Effector CD8-positive, alpha-beta T cell (primary cell): ENCODE results near the gene RXYLT1.
A peak's percentile ranks its signal among the peaks of the same experiment; 100 is the strongest.

Experiments
- DNase-seq: peaks from one replicate; lab custom pipeline; 2025; lab: John Stamatoyannopoulos, UW

The RXYLT1 gene

DNA sequence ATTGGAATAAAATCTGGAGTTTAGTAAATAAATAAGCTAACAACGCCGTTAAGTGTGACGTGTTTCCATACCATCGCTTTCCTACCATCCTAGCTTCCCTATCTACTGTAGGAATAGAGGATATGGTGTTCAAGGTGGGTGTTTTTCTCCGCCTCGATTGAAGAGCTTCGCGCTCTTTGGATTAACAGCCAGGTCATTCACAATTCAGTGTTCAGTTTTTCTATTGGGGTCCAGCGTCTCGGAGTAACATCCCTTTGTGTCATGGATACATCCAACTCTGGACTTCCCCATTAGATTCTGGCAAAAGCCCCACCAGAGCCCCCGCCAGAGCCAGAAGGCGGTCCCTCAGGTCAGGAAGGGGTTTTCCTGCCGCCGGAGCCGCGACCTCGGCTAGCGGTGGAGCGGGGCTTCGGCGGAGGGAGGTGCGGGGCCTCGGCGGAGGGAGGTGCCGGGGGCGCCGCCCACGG is 63.6 kb downstream of the RXYLT1 start:
- no peak for DNase-seq

DNA sequence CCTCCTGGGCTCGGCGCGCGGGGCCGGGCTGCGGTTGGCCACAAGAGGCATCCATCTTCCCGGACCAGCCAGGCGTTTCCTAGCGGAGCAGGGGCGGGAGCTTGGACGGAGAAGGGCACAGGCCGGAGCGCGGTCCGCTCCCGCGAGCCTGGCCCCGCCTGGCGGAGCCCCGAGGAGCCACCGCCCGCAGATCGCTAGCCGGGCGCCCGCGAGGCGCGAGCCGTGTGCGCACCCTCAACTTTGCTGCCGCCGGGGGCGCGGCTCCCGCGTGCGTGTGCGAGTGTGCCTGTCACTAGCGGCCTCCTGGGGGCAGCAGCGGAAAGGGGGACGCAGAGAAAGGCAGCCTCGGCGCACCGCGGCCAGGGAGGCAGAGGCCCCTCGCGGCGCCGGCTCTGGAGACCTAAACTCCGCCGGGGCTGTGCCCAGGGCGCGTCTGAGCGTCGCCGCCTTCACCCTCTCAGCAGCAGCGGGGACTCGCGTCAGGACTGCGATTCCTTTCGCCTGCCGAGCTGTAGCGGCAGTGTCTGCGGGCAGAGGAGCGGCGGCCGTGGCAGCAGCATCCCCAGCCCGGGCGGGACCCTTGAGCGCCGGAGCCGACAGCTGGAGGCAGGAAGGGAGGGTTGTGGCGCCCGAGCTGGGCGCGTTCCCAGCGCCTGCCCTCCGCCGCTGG is 64.1 kb downstream of the RXYLT1 start:
- peak; percentile 57 for DNase-seq

DNA sequence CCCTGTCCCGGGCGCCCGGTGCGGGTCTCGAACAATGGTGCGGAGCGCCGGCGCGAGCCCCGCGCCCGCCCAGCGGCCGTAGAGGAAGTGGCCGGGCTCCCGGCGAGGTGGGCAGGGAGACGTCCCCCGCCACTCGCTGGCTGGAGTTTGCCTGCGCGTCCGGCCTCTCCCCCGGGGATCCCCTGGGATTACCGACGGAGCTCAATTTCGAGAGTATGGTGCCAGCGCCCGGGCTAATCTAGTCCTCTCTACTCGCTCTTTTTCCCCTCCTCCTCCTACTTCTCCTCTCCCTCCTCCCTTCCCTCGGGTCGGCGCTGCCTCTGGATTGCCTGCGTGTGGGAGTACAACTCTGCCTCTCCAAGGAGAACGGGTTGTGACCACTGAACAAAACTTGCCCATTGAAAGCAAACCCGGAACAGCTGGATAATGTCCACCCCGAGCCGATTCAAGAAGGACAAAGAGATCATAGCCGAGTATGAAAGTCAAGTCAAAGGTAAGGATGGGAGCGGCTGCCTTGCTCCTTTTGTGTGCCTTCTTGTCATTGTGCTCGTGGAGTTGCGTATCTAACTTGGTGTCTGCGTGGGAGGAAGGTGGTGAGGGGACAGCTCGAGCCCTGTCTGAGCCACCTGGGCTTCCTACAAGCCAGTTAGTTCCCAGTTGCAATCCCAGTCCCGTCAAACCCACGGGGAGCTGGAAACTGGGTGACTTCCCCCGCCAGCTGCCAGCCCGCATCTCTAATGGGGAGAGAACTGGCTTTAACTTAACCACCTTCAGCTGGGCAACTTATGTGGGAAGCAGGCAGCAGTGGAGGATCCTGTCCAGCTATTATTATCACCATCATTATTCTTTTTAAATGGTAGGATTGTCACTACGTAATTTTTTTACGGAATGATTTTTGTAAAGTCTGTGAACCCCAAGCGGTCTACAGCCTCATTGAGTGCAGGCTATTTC is 65.0 kb downstream of the RXYLT1 start, which contains the start of gene SRGAP1:
Gene SRGAP1 (plus strand): TSS at position 310 of the 951 bp plus-strand sequence. CDS start 117 bp downstream, at position 427.
- DNase-seq: no peak

DNA sequence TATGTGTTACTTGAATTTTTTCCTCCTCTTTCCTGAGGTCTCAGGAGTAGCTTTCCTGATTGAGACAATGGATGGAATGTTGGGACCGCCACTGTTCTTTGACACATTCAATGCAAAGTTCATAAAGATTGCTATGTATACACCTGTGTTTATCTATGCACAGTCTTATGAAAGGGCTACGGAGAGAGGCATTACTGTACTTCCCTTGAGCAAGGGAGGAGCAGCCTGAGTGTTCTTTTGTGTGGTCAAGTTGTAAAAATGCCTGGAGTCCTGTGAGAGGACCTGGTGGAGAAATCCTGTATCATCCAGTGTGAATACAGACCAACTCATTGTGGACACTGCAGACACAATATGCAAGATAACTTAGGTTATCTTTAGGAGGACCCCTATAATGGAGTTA is 66.0 kb downstream of the RXYLT1 start:
- no peak for DNase-seq

DNA sequence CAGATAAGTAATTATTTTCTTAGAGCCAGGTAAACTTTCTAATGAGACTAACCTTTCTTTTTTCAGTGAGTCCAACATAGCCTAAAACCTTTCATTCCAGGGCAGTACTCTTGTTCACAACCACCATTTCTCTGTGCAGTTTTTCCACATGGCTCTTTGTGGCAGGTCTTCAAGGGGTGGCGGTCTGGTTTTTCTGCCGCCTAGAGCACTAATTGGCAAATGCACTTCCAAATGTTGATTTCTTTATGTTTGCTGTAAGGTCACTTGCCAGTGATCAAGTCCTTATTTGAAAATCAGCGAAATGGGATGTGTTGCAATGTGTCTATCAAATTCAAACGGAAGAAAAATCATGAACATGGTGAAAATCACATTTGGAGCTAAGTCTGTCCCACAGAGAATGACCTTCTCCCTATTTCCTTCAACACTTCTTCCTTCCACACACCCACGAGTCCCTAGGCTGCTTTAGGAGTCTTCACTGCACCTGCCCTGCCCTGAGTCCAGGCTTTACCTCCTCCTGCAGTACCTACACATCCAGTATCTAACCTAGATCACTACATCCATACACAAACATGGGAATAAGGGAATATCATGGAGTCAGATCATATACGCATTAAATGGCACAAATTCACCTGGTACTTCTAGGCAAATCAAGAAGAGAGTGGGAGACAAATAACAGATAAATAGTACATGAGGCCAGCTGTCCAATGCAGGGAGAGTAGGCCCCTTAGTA is 66.7 kb downstream of the RXYLT1 start:
- DNase-seq: no peak

DNA sequence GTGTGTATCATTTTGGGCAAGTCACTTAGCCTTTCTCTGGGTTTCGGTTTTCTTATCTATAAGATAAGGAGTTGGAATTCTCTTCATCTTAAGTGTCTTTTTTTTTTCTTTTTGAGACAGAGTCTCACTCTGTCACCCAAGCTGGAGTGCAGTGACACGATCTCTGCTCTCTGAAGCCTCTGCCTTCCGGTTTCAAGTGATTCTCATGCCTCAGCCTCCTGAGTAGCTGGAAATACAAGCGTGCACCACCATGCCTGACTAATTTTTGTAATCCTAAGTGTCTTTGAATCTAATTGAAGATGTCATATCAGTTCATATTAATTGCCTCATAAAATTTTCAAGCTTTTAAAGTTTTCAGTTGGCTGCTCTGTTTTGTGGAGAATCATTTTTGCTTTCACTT is 68.7 kb downstream of the RXYLT1 start:
- no peak for DNase-seq

DNA sequence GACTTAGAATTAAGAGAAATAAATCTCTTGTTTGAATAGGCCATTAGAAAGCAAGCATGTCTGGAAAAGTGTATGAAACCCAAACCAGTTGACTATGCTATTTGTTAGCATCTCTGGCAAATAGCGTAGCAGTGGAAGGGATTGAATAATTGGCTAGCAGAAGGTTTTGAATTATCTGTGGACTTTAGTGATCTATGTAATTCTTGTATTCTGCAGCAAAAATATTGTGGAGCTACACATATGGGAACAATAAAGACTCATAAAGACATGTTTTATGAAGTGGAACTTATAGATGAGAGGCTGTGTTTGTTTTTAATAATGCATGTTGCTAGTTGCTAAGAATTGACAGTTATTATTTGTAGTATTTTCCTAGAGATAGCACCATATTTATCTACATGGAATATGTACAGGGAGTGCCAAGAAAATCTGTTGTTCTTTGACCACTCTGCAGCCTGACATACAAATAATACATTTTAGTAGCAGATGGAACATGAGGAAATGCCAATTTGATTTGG is 69.5 kb downstream of the RXYLT1 start:
- no peak for DNase-seq

DNA sequence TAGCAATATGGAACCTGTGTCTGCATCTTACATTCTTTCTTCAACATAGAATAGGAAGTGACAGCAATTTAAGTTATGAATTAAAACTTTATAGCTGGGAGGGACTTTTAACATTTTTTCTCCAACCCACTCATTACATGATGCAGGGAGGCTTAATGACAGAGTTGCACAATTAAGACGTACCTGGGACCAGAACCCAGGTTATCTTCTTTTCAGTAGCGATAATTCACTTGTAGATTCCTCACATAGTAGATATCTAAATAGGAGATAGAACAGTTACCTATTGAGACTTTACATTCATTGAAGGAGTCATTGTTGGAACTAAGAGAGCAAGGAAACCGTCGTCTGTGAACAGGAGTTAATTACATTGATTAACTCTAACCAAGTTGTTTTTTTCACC is 69.9 kb downstream of the RXYLT1 start:
- DNase-seq: no peak

DNA sequence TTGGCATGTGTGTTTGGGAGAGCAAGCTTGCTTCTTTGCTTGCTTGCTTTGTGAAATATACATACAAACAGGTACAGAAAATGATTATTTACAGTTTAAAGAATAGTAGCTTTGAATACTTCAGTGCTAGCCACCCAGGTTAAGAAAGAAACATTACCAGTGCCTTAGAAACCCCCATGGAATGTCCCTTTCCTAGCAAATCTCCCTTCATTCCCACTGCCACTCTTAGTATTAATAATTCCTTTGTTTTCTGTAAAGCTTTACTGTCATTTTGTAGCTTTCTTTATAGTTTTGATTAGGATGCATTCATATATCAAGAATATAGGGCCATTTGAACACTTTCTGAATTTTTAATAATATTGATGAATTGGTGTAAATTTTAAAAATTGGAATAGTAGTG is 74.3 kb downstream of the RXYLT1 start:
- DNase-seq: no peak

DNA sequence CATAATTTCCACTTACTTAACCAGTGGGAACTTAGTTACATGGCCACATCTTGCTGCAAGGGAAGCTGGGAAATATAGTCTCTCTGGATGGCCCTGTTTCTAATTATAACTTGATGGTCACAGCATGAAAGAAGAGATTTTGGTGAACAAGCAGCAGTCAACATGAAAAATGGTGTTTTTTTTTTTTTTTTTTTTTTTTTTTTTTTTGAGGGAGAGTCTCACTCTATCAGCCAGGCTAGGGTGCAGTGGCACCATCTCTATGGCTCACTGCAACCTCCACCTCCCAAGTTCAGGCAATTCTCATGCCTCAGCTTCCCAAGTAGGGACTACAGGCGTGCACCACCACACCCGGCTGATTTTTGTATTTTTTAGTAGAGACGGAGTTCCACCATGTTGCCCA is 75.6 kb downstream of the RXYLT1 start:
- DNase-seq: no peak

DNA sequence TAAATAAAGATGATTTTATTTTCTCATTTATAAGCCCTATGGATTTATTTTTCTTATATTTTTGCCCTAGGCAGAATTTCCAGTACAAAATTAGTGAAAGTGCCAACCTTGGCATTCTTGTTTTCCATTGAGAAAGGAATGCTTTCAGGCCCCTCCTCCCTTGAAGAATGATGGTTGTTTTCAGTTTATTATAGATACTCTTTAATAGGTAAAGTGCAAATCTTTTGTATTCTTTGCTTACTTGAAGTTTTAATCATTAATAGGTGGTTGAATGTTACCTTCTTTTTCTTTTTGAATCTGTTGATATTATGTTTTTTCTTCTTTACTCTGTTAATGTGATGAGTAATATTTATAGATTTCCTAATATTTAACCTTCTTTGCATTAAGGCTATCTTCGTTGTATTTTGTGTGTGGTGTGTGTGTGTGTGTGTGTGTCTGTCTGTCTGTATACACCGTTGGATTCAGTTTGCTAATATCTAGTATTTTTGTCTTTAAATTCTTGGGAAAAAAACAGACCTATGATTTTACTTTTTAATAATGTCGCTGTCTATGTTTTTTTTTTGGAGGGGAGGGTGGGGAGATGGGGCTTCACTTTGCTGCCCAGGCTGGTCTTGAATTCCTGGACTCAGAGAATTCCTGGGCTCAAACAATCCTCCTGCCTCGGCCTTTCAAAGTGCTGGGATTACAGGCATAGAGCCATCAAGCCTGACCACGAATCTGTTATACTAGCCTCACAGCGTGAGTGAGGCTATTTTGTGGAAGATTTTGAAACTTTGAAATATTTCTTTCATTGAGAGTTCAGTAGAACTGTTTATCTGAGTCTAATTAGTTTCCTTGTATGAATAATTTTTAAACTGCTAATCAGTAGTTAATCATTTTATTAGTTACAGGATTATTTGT is 78.3 kb downstream of the RXYLT1 start:
- no peak for DNase-seq
